Astrocyte of the hippocampus (primary cell): ENCODE results near the gene GASK1A.
"Not testable (repeated sequence)": the region's sequence is repeated elsewhere in the genome, so short reads cannot be mapped to it uniquely, and the experiment has no call there.

Experiments
- DNase-seq: peaks from one replicate; pipeline ENCODE4 v3.0.0; 2011; ENCODE audit warnings: low read depth, low spot score

Gene GASK1A

GRCh38 chr3:43031485-43031884, 52.4 kb downstream of the GASK1A start:
- DNase-seq, result no peak

- no peak for DNase-seq
These were observed 52.9 kb downstream of the GASK1A start for GRCh38 chr3:43031889-43032545.

GRCh38 chr3:43032646-43033628, 53.8 kb downstream of the GASK1A start:
- DNase-seq, result no peak

GRCh38 chr3:43034200-43034599, 55.1 kb downstream of the GASK1A start:
- no peak for DNase-seq

- no peak for DNase-seq
These were observed 55.8 kb downstream of the GASK1A start for GRCh38 chr3:43034911-43035310.

- DNase-seq, result no peak
These were observed 56.8 kb downstream of the GASK1A start for GRCh38 chr3:43035801-43036365.

GRCh38 chr3:43036621-43037423, 57.7 kb downstream of the GASK1A start:
- DNase-seq, result no peak

GRCh38 chr3:43038010-43038409, 58.9 kb downstream of the GASK1A start:
- no peak for DNase-seq

GRCh38 chr3:43041517-43041916, 62.4 kb downstream of the GASK1A start:
- no peak for DNase-seq

GRCh38 chr3:43043071-43043766, 64.1 kb downstream of the GASK1A start:
- DNase-seq, result no peak

- DNase-seq, result no peak
These were observed 64.7 kb downstream of the GASK1A start for GRCh38 chr3:43043793-43044192.

GRCh38 chr3:43045079-43045478, 66.0 kb downstream of the GASK1A start:
- DNase-seq, result not testable (repeated sequence)

- no peak for DNase-seq
These were observed 67.5 kb downstream of the GASK1A start for GRCh38 chr3:43046583-43046982.

GRCh38 chr3:43048470-43048869, 69.4 kb downstream of the GASK1A start:
- DNase-seq, result no peak

- no peak for DNase-seq
These were observed 74.2 kb downstream of the GASK1A start for GRCh38 chr3:43053291-43053690.

- DNase-seq, result no peak
These were observed 75.6 kb downstream of the GASK1A start for GRCh38 chr3:43054754-43055153.

- no peak for DNase-seq
These were observed 76.3 kb downstream of the GASK1A start for GRCh38 chr3:43055393-43055792.

GRCh38 chr3:43055806-43056770, 77.0 kb downstream of the GASK1A start:
- DNase-seq, result no peak

GRCh38 chr3:43059456-43059855, 80.3 kb downstream of the GASK1A start:
- DNase-seq, result no peak
